Midbrain (tissue), 1 donor: ENCODE measurements around the gene TEX53.

Source experiments
- DNase-seq: peaks from one replicate; lab custom pipeline; 2025; lab: John Stamatoyannopoulos, UW

Gene TEX53

GRCh38 chr9:114657705-114658104, at the start of gene TEX53:
TSS of gene TEX53 (minus strand) at chr9:114657805. CDS start at chr9:114657774, 31 bp downstream.
- no peak for DNase-seq

- no peak for DNase-seq
Measured at GRCh38 chr9:114706711-114707110, 49.1 kb upstream of the TEX53 start.

GRCh38 chr9:114701988-114702387, 44.4 kb upstream of the TEX53 start:
- no peak for DNase-seq

GRCh38 chr9:114697951-114698351, 40.3 kb upstream of the TEX53 start:
- DNase-seq = no peak

- DNase-seq = no peak
Measured at GRCh38 chr9:114696814-114697544, 39.4 kb upstream of the TEX53 start.

- no peak for DNase-seq
Measured at GRCh38 chr9:114695948-114696347, 38.3 kb upstream of the TEX53 start.

GRCh38 chr9:114694719-114695269, 37.2 kb upstream of the TEX53 start:
- DNase-seq = no peak

- DNase-seq = no peak
Measured at GRCh38 chr9:114694146-114694545, 36.5 kb upstream of the TEX53 start.

- DNase-seq = no peak
Measured at GRCh38 chr9:114693248-114693855, 35.7 kb upstream of the TEX53 start.

- no peak for DNase-seq
Measured at GRCh38 chr9:114691956-114692295, 34.3 kb upstream of the TEX53 start.

- DNase-seq = no peak
Measured at GRCh38 chr9:114691046-114691955, 33.7 kb upstream of the TEX53 start.

- no peak for DNase-seq
Measured at GRCh38 chr9:114690308-114690707, 32.7 kb upstream of the TEX53 start.

GRCh38 chr9:114689813-114690212, 32.2 kb upstream of the TEX53 start:
- DNase-seq = no peak

- DNase-seq = no peak
Measured at GRCh38 chr9:114688909-114689610, 31.5 kb upstream of the TEX53 start.

GRCh38 chr9:114688379-114688778, 30.8 kb upstream of the TEX53 start:
- no peak for DNase-seq

GRCh38 chr9:114687034-114687433, 29.4 kb upstream of the TEX53 start:
- no peak for DNase-seq

GRCh38 chr9:114685951-114686350, 28.3 kb upstream of the TEX53 start:
- no peak for DNase-seq

GRCh38 chr9:114684036-114684435, 26.4 kb upstream of the TEX53 start:
- DNase-seq = no peak

GRCh38 chr9:114682846-114683245, 25.2 kb upstream of the TEX53 start:
- no peak for DNase-seq

GRCh38 chr9:114681594-114682332, 24.2 kb upstream of the TEX53 start, which contains the start of gene TEX48:
TSS of gene TEX48 (minus strand) at chr9:114682192. CDS start at chr9:114671723, 10,469 bp downstream.
- DNase-seq = peak; percentile 30
